RWPE2 (cell line): ENCODE results near the gene ALK.

Experiments used
- ATAC-seq: fragments of 200-7000 bp; cut with Tn5 transposase; 3 replicates; pipeline ENCODE4 v1.9.1; 2021; ENCODE audit warnings: low read depth
- DNase-seq: peaks from one replicate; pipeline ENCODE4 v3.0.0-alpha.2; 2020; ENCODE audit warnings: low spot score
- H3K27ac ChIP-seq: fragments of 450-650 bp; 2 replicates; pipeline ENCODE4 v1.5.1; 2017; ENCODE audit warnings: mild to moderate bottlenecking; ENCODE audit not compliant: poor library complexity, severe bottlenecking
- H3K27me3 ChIP-seq: fragments of 250-450 bp; sonication (Bioruptor Pico); 2 replicates; pipeline ENCODE4 v1.5.1; 2021; ENCODE audit warnings: mild to moderate bottlenecking, moderate library complexity; ENCODE audit not compliant: insufficient read depth, poor library complexity, severe bottlenecking
- H3K36me3 ChIP-seq: fragments of 250-450 bp; sonication (Bioruptor Pico); 2 replicates; pipeline ENCODE4 v1.5.1; 2020; ENCODE audit warnings: low read depth, mild to moderate bottlenecking, moderate library complexity
- H3K4me1 ChIP-seq: fragments of 250-450 bp; sonication (Bioruptor Pico); 2 replicates; pipeline ENCODE4 v1.5.1; 2021; ENCODE audit warnings: mild to moderate bottlenecking, moderate library complexity; ENCODE audit not compliant: insufficient read depth, poor library complexity, severe bottlenecking
- H3K4me3 ChIP-seq: fragments of 250-450 bp; sonication (Bioruptor Pico); 2 replicates; pipeline ENCODE4 v1.5.1; 2021; ENCODE audit warnings: mild to moderate bottlenecking, moderate library complexity; ENCODE audit not compliant: severe bottlenecking
- H3K9me3 ChIP-seq: fragments of 250-450 bp; sonication (Bioruptor Pico); 2 replicates; pipeline ENCODE4 v1.5.1; 2021; ENCODE audit warnings: mild to moderate bottlenecking, moderate library complexity; ENCODE audit not compliant: severe bottlenecking
- CTCF ChIP-seq: fragments of 450-650 bp; IDR thresholded peaks from one replicate; pipeline ENCODE4 v1.5.1; 2017; ENCODE audit warnings: mild to moderate bottlenecking, moderate library complexity; ENCODE audit not compliant: poor library complexity, severe bottlenecking

The ALK gene

DNA sequence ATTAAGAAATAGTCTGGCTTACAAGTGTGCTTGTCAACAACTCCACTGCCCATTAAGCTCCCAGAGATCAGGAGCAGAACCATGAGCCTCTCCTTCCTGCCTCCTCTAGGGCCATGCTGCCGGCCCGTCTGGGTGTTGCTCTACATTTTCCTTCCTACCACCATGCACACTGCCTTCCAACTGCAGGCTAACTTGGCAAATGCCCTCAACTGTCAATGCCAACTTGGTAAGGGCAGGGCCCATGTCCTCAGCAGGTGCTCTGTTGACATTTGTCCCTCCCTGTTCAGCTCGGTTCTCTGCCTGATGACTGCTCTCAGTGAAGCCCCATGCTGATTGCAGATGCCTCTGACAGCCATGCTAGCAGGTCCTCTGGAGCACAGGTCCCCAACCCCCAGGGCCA, 345.2 kb downstream of the ALK start:
- Histone ChIP-seq H3K36me3 (no peaks in the 10 kb centered on the region), H3K9me3 (no peaks in the 10 kb centered on the region), H3K4me3 (no peak overlapping the region), H3K27ac (no peak overlapping the region), H3K4me1 (no peaks in the 10 kb centered on the region), H3K27me3 (no peaks in the 10 kb centered on the region)
- DNase-seq (no peak), ATAC-seq (no peak)
- no peak for TF ChIP-seq CTCF

- no peak for ATAC-seq
- TF ChIP-seq CTCF = no peak
- H3K4me3 ChIP-seq = no peak overlapping the region
- no peak overlapping the region for H3K27ac ChIP-seq
- no peaks in the 10 kb centered on the region for H3K9me3 ChIP-seq
- no peaks in the 10 kb centered on the region for H3K4me1 ChIP-seq
- no peaks in the 10 kb centered on the region for H3K27me3 ChIP-seq
- no peak for DNase-seq
- H3K36me3 ChIP-seq = no peaks in the 10 kb centered on the region
Measured at GRCh38 chr2:29575370-29575890, 346.0 kb downstream of the ALK start.

- TF ChIP-seq CTCF = no peak
- ATAC-seq = no peak
- no peak overlapping the region for H3K27ac ChIP-seq
- no peaks in the 10 kb centered on the region for H3K36me3 ChIP-seq
- DNase-seq = no peak
- no peaks in the 10 kb centered on the region for H3K27me3 ChIP-seq
- no peaks in the 10 kb centered on the region for H3K4me1 ChIP-seq
- no peak overlapping the region for H3K4me3 ChIP-seq
- H3K9me3 ChIP-seq = no peaks in the 10 kb centered on the region
Measured at GRCh38 chr2:29573612-29574011, 347.8 kb downstream of the ALK start.

GRCh38 chr2:29573147-29573546, 348.2 kb downstream of the ALK start:
- no peak overlapping the region for H3K4me3 ChIP-seq
- H3K9me3 ChIP-seq = no peaks in the 10 kb centered on the region
- H3K27me3 ChIP-seq = no peaks in the 10 kb centered on the region
- H3K27ac ChIP-seq = no peak overlapping the region
- H3K4me1 ChIP-seq = no peaks in the 10 kb centered on the region
- DNase-seq (no peak), ATAC-seq (no peak)
- no peak for TF ChIP-seq CTCF
- no peaks in the 10 kb centered on the region for H3K36me3 ChIP-seq

- no peaks in the 10 kb centered on the region for H3K36me3 ChIP-seq
- no peak overlapping the region for H3K27ac ChIP-seq
- no peaks in the 10 kb centered on the region for H3K27me3 ChIP-seq
- H3K4me1 ChIP-seq = no peaks in the 10 kb centered on the region
- ATAC-seq (no peak), DNase-seq (no peak)
- no peaks in the 10 kb centered on the region for H3K9me3 ChIP-seq
- no peak for TF ChIP-seq CTCF
- no peak overlapping the region for H3K4me3 ChIP-seq
Measured at GRCh38 chr2:29570539-29570938, 350.8 kb downstream of the ALK start.
